Glutamatergic neuron (in vitro differentiated cells): ENCODE results near the gene LPCAT3. TPM values are rescaled to one million over a fixed set of nuclear protein-coding genes. Genes with fewer than 3 reads are reported as not detected.

Source experiments
- DNase-seq: peaks from one replicate; pipeline ENCODE4 v3.0.0; 2022
- H3K27ac Mint-ChIP-seq: one replicate; pipeline ENCODE4 v1.8.0; 2020; ENCODE audit warnings: mild to moderate bottlenecking, mixed read lengths, inconsistent platforms; ENCODE audit not compliant: unreplicated experiment
- H3K27me3 Mint-ChIP-seq: one replicate; pipeline ENCODE4 v1.8.0; 2020; ENCODE audit warnings: mild to moderate bottlenecking, moderate library complexity, mixed read lengths, inconsistent platforms; ENCODE audit not compliant: unreplicated experiment
- H3K36me3 Mint-ChIP-seq: one replicate; pipeline ENCODE4 v1.8.0; 2020; ENCODE audit warnings: mild to moderate bottlenecking, mixed read lengths, inconsistent platforms; ENCODE audit not compliant: unreplicated experiment
- H3K4me1 Mint-ChIP-seq: one replicate; pipeline ENCODE4 v1.8.0; 2020; ENCODE audit warnings: mild to moderate bottlenecking, low read depth, mixed read lengths, inconsistent platforms; ENCODE audit not compliant: unreplicated experiment
- H3K4me3 Mint-ChIP-seq: one replicate; pipeline ENCODE4 v1.8.0; 2020; ENCODE audit warnings: mild to moderate bottlenecking, mixed read lengths, inconsistent platforms; ENCODE audit not compliant: unreplicated experiment
- H3K9me3 Mint-ChIP-seq: one replicate; pipeline ENCODE4 v1.8.0; 2020; ENCODE audit warnings: mild to moderate bottlenecking, moderate library complexity, mixed read lengths, inconsistent platforms; ENCODE audit not compliant: unreplicated experiment
- CTCF ChIP-seq: fragments of 200-600 bp; sonication (generic); IDR thresholded peaks from one replicate; pipeline ENCODE4 v1.5.0; 2021; ENCODE audit not compliant: partially characterized antibody, unreplicated experiment
- total RNA-seq: library from RNA; stranded (reverse); fragmentation: NEBNext Ultra II Directional; extraction: Animal tissue kit (Norgen Biotek cat#: 25700); gene quantifications from one replicate; pipeline ENCODE4 v1.2.1, GENCODE V29; 2021; ENCODE audit not compliant: unreplicated experiment

Gene LPCAT3
- total RNA-seq, 1 donor from 2014 or later, result 53.3 TPM

- peak; percentile 33 for TF ChIP-seq CTCF
- no peak for DNase-seq
- peak overlapping the region; percentile 85 for H3K27ac Mint-ChIP-seq
- H3K4me1 Mint-ChIP-seq, result peaks cover 5% of the 10 kb centered on the region
- H3K27me3 Mint-ChIP-seq, result peaks cover 26% of the 10 kb centered on the region
- peak overlapping the region; percentile 81 for H3K4me3 Mint-ChIP-seq
- H3K9me3 Mint-ChIP-seq, result peaks cover 30% of the 10 kb centered on the region
- peaks cover 13% of the 10 kb centered on the region for H3K36me3 Mint-ChIP-seq
Observed at GRCh38 chr12:6938353-6939190, 79.7 kb downstream of the LPCAT3 start.

GRCh38 chr12:6937481-6938352, 80.6 kb downstream of the LPCAT3 start:
- DNase-seq, result peak; percentile 91
- peak overlapping the region; percentile 75 for H3K27ac Mint-ChIP-seq
- peak; percentile 93 for TF ChIP-seq CTCF
- peaks cover 13% of the 10 kb centered on the region for H3K36me3 Mint-ChIP-seq
- H3K4me1 Mint-ChIP-seq, result peaks cover 5% of the 10 kb centered on the region
- peaks cover 24% of the 10 kb centered on the region for H3K9me3 Mint-ChIP-seq
- H3K27me3 Mint-ChIP-seq, result peaks cover 24% of the 10 kb centered on the region
- peak overlapping the region; percentile 76 for H3K4me3 Mint-ChIP-seq

GRCh38 chr12:6936636-6937480, 81.4 kb downstream of the LPCAT3 start:
- no peak for TF ChIP-seq CTCF
- Mint-ChIP-seq H3K4me1 (peaks cover 5% of the 10 kb centered on the region), H3K27me3 (peaks cover 18% of the 10 kb centered on the region), H3K4me3 (peak overlapping the region; percentile 49), H3K36me3 (peaks cover 13% of the 10 kb centered on the region), H3K27ac (no peak overlapping the region), H3K9me3 (peaks cover 20% of the 10 kb centered on the region)
- DNase-seq, result no peak

- Mint-ChIP-seq H3K27ac (no peak overlapping the region), H3K4me3 (peak overlapping the region; percentile 49), H3K9me3 (peaks cover 20% of the 10 kb centered on the region), H3K4me1 (peaks cover 5% of the 10 kb centered on the region), H3K27me3 (peaks cover 18% of the 10 kb centered on the region), H3K36me3 (peaks cover 13% of the 10 kb centered on the region)
- TF ChIP-seq CTCF, result no peak
- DNase-seq, result no peak
Observed at GRCh38 chr12:6936194-6936635, 82.1 kb downstream of the LPCAT3 start.
